ENCODE data around the gene RSBN1L. TPM values are rescaled to one million over a fixed set of nuclear protein-coding genes. Genes with fewer than 3 reads are reported as not detected.
A peak's percentile ranks its signal among the peaks of the same experiment; 100 is the strongest.

RSBN1L gene
- total RNA-seq, 1 experiment from 2014 or later, result 15.5 TPM

GRCh38 chr7:77710861-77711260, 14.6 kb downstream of the RSBN1L start (continued):
- TF ChIP-seq CTCF (IDR thresholded peaks at IDR 0.05 in 2 of 3, conservative IDR thresholded peaks at IDR 0.05 in 1 of 3; ENCODE audit: borderline replicate concordance in 1 of 3, insufficient read depth in 1 of 3, low read depth in 2 of 3, low read length in 2 of 3) (no peak), EGR1 (IDR thresholded peaks at IDR 0.05; ENCODE audit: low read depth) (no peak), SP1 (IDR thresholded peaks at IDR 0.05; ENCODE audit: low read depth) (no peak), YY1 (IDR thresholded peaks at IDR 0.05; ENCODE audit: extremely low read depth, insufficient replicate concordance, low read depth, low read length) (no peak)

- H3K4me2 ChIP-seq (ENCODE audit: low read length), result peak overlapping the region; percentile 36
- H4K20me1 ChIP-seq (ENCODE audit: insufficient read depth), result no peaks in the 10 kb centered on the region
- no peak overlapping the region for H3K4me3 ChIP-seq (replicated peaks in 1 of 2; ENCODE audit: low read depth in 1 of 2, low read length in 2 of 2)
- BruUV-seq (replicated peaks), result no TSS peak
- H3K9ac ChIP-seq (ENCODE audit: low read length), result no peak overlapping the region
- ChIA-PET RAD21 (ENCODE audit: low non-redundant PET in 1 of 2, low total read pairs in 2 of 2, uncharacterized antibody in 2 of 2, unreplicated experiment in 2 of 2) (no interaction called here), CTCF (no interaction called here), POLR2A (no interaction called here)
- H3K36me3 ChIP-seq (ENCODE audit: control insufficient read depth in 1 of 2, insufficient read depth in 2 of 2, low read length in 2 of 2), result no peaks in the 10 kb centered on the region
- no peaks in the 10 kb centered on the region for H3K27me3 ChIP-seq (ENCODE audit: insufficient read depth, low read length)
- H3K9me2 ChIP-seq (ENCODE audit: insufficient read depth), result no peaks in the 10 kb centered on the region
- H3K79me2 ChIP-seq (ENCODE audit: insufficient read depth, low read length), result peaks cover 89% of the 10 kb centered on the region
- peaks cover 23 to 46% of the 10 kb centered on the region in 2 experiments for H3K4me1 ChIP-seq (ENCODE audit: control insufficient read depth in 1 of 2, insufficient read depth in 2 of 2, low read length in 2 of 2)
- DNase-seq (ENCODE audit: low read depth, low spot score) (no peak), ATAC-seq (no peak)
- no peak for TF ChIP-seq CTCF (IDR thresholded peaks at IDR 0.05 in 2 of 3, conservative IDR thresholded peaks at IDR 0.05 in 1 of 3; ENCODE audit: borderline replicate concordance in 1 of 3, insufficient read depth in 1 of 3, low read depth in 2 of 3, low read length in 2 of 3)
- TF ChIP-seq POLR2AphosphoS5 (IDR thresholded peaks at IDR 0.05; ENCODE audit: low read depth, low read length), result no peak
- no peak for TF ChIP-seq SP1 (IDR thresholded peaks at IDR 0.05; ENCODE audit: low read depth)
- no peak for TF ChIP-seq ELF1 (IDR thresholded peaks at IDR 0.05; ENCODE audit: borderline replicate concordance, low read depth)
- TF ChIP-seq, protein P1, sequence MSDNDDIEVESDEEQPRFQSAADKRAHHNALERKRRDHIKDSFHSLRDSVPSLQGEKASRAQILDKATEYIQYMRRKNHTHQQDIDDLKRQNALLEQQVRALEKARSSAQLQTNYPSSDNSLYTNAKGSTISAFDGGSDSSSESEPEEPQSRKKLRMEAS (IDR thresholded peaks at IDR 0.05), result no peak
- no peak for TF ChIP-seq RAD21 (IDR thresholded peaks at IDR 0.05; ENCODE audit: low read depth)
- intact Hi-C loops (cut with micrococcal nuclease), result no loop called here
- H3K27ac ChIP-seq (ENCODE audit: low read depth, low read length), result no peak overlapping the region
- H2AFZ ChIP-seq (ENCODE audit: low read depth, low read length, poor library complexity, severe bottlenecking), result no peak overlapping the region
- no peaks in the 10 kb centered on the region for H3K9me3 ChIP-seq (ENCODE audit: control insufficient read depth in 1 of 2, insufficient read depth in 1 of 2, low read depth in 1 of 2, low read length in 2 of 2)
These were observed 17.9 kb downstream of the RSBN1L start for GRCh38 chr7:77714195-77714594.

Data from HCT116 (cell line).